ENCODE data around the gene MVB12B.

The MVB12B gene

DNA sequence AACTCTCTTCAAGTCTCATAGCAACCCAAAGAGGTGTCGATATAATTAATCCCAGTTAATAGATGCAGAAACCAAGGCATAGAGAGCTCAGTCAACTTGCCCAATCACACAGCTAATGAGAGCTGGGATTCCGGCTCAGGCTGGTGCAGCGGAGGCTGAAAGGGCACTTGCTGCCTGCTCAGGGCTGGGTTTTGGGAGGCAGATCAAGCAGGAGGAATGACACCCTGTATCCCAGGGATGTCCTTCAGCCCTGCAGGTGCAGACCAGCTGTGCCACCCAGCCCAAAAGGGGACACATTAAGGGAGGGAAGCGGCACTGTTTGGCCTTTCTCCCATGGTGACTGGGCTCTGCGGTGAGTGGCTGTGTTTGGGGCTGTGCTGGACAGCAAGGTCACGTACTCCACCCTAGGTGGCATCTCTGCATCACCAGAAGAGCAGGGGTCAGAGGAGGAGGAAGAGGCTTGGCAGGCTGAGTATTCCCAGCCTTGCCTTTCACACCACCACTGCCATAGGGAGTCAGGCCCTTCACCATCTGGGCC is 124.1 kb downstream of the MVB12B start:
- no peak for DNase-seq (ENCODE audit: low read depth, low spot score)

DNA sequence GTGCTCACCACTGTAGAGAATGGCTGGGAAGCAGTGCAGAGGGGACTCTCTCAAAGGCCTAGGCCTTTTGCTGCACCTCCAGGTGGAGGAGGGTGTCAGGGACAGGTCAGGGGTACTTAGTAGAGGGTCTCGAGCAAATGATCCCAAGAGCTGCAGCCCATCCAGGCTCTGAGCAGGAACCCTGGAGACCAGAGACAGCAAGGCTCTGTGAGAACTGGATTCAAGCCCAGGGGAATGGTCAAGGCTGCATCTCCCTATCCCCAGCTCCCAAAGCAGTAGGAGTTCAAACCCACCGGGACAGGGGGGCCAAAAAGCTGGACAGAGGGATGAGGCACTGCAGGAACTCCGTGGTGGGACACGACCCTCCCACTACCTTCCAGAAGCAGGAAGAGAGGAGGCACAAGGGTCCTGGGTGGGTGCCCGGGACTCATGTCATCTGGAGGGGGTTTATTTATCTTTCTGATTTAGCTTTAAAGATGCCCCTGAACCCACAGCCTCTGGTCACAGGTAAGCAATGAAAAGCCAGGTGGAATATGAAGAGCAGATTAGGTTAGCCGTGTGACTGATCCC is 124.8 kb downstream of the MVB12B start:
- no peak for DNase-seq (ENCODE audit: low read depth, low spot score)

DNA sequence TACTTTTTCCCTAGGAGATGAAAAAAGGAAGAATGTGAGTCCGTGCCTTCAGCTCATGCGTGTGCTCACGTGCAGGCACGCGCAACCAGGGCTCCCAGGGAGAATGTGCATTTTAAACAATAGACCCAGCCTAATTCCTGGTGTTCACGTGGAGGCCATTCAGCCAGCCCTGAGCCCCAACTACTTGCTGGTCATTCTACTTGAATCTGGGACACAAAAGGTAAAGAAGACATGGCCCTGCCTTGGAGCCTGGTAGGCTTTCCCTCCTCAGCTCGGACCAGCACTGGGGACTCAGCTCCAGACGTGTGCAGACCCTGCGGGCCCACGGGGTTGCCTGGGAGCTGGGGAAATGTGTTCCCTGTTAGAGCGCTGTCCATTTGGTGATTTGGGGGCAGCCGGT is 125.5 kb downstream of the MVB12B start:
- DNase-seq (ENCODE audit: low read depth, low spot score): no peak

DNA sequence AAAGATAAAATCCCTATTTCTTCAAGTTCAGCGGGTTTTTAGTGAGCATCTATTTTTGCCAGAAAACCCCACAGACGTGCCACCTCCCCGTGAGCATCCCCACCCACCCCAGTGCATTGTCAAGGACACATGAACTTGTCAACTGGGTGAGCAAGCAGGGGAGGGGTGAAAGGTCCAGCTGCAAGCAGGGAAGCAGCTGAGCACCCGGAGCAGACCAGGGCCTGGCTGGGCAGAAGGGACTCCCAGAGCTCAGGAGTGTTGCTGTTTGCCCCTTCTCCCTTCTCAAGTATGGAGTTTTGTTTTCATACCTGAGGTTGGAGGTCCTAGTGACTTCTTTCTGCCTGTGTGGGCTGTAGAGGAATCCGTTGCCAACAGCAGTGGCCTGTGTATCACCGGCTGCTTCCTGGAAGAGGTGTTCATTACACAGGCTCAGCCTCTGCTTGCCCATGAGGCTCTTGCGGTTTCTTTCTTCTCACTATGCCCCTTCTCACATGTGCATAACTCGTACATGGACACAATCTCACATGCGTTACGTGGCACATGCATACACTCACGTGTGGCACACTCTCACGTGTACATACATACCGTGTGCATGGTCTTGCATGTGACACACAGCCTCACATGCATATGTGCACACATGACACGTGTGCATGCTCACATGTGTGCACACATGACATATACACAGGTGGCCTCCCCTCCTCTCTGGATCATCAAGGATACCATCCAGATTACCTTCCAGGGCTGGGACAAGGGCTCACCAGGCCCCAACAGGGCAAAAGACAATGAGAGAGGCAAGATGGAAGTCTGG is 126.7 kb downstream of the MVB12B start:
- DNase-seq (ENCODE audit: low read depth, low spot score): no peak

DNA sequence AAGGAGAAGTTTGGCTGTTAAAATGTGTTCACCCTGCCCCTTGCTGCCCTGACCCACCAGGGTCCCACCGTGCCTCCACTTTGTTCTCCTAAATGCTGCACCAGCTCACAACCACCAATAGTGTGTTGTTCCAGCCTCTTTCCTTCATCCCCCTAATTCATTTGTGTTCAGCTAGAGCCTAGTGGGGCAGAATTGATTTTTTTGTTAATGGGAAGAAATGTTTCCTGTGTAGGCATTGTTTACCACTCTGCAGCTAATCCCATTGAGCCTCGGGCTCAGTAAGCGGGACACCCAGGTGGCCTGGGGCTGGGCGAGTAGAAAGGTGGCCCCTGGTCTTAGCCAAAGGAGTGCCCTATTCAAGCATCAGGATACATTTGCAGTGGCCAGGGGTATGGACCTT is 127.6 kb downstream of the MVB12B start:
- DNase-seq (ENCODE audit: low read depth, low spot score): no peak

DNA sequence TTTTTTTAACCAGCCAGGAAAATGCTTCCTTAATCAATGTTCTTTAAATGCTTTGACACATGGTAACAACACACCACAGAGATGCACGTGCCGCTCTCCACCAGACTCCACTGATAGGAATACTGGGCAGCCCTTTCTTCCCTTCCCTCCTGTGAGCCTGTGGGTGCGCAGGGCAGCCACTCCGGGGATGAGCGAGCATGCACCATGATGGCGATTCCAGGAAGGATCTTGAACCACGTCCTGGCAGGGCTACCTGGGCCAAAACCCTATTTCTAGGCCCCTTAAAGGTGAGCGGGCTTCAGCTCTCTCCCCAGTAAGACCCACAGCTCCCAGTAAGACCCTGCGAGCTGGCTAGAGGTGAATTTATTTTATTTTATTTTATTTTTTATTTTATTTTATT is 128.2 kb downstream of the MVB12B start:
- DNase-seq (ENCODE audit: low read depth, low spot score): no peak

DNA sequence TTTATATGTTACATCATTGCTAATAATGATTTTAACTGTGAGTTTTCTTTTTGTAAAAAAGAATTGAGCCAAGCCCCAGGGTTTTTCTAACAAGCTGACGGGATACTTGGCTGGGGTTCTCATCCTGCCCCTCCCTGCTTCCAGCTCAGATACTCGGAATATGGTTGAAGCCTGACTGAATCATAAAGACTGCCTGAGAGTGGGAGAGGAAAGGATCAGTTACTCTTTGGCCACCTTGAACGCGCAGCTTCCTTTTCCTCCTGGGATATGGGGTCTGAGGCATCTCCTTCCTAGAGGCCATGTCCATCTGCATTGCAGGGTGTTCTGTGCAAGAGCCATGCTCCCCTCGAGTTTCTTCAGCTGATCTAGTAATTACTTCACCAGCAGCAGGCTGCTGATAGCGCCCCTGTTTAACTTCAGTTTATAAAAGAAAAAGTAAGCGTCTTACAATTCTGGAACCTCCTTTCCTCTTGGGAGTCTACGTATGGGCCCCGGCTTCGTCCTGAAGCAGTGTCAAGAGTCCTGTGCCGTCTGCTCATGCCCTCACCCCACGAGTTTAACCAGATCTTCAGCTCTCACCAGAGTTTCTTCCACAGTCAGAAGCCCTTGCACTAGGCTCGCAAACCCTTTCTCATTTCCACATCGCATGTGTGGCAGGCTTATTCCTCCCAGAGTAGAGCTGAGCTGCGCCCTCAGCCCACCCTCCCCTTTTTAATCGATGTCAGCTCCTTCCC is 130.0 kb downstream of the MVB12B start:
- DNase-seq (ENCODE audit: low read depth, low spot score): peak; percentile 31

DNA sequence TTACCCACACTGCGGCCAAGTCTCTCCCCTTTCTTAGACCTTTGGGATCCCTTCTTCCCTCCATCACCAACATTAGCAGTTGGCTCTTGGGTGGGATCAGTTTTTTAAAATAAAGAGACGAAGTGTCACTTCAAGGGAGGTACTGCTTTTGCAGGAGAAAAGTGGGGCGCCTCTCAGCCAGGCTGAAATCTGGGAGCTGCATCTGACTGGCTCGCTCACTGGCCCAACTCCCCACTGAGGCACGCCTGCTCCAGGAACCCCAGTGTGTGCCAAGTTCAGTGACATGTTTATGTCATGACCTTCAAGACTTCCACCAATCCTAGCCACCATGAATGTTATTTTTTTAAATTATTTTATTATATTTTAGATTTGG is 130.5 kb downstream of the MVB12B start:
- no peak for DNase-seq (ENCODE audit: low read depth, low spot score)

DNA sequence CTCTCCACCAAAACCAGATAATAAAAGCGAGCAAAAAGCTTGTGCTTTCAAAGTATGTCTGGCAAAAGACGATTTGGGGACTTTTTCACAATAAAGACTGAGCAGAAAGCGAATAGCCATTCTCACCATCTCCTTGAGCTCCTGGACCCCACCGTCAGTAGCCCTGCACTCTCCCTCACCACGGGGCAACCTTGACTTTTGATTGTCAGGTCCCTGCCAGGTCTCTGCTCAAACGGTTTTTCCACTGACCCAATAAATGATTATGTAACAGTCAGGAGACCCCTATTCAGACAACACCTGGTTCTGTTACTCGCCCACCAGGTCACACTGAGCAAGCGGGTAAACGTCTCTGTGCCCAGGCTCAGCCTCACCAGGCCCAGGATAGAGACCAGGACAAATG is 131.3 kb downstream of the MVB12B start:
- DNase-seq (ENCODE audit: low read depth, low spot score): no peak

DNA sequence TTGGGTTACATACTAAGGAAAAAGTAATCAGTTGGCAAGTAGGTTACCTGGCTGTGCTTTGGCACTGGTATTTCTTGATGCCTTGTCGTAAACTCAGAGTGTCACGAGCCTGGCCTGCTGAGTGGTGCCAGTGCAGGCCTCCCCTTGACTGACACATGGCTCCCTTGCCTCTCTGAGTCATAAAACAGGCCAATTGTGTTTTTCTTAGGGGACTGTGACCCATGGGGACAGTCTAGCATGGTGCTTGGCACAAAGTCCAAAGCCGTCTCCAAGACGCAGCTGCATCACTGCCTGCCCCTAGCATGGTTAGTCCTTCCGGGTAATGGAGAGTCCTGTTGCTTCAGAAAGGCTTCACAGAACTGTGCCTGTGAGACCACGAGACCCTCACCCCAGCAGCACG is 132.5 kb downstream of the MVB12B start:
- DNase-seq (ENCODE audit: low read depth, low spot score): no peak

DNA sequence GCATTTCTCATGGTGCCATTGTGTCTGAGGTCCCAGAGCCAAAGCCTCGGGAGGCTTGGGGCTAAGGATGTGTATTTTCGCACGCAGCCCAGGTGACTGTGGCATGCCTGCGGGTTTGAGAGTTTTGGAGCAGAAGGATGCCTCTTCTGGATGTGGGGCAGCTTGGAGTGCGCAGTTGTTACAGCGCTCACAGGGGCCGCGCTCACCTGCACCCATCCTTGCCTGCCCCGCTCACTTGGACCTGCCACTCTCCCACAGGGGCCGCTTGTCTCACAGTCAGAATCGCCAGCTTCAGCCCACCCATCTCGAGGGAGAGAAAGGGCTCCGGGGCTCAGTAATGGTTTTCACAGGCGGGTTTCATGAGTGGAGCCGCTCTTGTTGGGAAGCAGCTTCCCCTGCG is 132.9 kb downstream of the MVB12B start:
- no peak for DNase-seq (ENCODE audit: low read depth, low spot score)

DNA sequence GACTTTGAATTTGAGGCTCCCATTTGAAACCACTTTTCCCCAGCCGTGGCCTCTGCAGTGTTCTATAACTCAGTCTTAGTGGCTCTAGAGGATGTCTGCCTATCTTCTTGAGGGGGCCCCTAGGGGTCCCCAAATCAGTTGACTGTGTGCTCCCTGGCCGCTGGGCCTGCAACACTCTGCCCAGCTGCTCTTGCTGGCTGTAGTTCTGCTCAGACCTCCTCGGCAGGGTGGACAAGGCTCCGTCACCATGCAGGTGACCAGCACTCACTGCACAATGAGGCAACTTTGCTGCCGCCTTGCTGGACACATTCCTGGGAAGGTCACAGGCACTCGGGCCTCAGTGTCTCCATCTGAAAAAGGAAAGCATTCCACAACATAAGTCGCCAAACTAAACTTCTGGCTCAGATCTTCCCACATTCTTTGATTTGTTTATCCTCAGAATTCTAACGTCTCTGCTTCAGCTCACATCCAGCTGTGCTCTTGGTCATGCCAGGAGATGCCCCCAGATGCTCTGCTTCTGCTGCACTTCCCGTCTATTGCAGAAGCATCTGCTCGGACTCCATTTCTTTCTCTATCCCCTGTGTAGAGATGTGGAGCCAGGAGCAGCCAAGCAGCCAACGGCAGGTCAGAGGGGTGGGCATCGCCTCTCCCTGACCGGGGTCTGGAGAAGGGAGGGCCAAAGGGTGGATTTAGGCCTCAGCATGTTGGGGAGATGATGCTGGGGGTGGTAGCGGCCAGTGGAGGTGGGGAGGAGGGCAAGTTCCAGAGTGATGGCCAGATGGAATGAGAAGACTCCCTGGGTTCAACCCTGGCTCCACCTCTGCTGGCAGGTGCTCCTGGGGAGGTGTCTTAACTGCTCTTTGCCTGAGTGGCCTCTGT is 133.6 kb downstream of the MVB12B start:
- DNase-seq (ENCODE audit: low read depth, low spot score): no peak

DNA sequence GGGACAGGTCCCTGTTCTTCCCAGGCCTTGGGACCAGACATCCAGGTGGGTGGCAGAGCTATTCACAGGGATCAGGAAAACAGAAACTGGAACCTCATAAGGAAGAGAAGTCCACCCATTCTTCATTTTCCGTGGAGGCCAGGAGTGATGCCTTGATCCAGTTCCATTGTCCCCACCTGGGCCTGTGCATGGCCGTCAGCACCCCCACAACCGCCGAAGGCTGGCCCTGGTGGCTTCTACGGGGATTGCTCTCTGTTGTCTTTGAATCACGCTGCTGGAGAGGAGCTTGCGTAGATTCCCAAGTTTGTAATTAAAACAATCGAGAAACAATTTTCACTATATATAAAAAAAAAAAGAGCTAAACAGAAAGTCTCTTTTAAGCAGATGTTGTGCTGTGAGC is 134.4 kb downstream of the MVB12B start:
- no peak for DNase-seq (ENCODE audit: low read depth, low spot score)

DNA sequence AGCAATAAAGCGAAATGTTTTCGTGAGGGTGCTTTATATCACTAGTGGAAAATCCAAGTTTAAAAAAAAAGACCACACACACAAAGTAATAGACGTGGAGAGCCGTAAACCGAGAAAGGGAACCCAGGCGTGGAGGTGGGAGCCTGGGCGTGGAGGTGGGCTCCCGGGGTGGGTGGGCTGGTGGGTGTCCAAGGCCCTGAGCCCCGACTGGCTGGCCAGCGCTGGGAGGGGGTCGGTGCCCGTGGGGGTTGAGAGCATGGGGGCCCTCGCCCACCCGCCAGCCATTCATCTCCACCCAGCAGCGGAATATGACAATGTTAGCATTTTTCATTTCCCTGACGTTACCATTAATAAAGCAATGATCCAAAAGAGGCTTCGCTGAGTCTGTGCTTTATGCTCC is 135.0 kb downstream of the MVB12B start:
- DNase-seq (ENCODE audit: low read depth, low spot score): no peak

DNA sequence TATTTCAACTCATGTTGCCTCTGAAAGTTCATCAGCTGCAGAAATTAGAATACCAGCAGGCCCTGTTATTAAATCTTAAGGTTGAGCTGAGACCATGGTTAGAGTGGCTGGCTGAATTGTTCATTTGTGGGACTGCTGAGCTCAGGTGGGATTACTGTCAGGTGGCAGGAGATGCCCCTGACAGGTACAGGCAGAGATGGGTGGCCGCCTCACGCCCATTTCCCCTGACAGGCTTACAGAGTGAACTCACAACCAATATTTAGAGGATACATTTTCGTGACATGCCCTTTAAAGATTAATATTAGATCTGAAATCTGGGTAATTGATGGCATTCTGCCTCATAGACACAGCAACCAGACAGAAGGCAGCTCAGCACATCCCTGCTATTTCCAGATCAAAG is 136.0 kb downstream of the MVB12B start:
- no peak for DNase-seq (ENCODE audit: low read depth, low spot score)

DNA sequence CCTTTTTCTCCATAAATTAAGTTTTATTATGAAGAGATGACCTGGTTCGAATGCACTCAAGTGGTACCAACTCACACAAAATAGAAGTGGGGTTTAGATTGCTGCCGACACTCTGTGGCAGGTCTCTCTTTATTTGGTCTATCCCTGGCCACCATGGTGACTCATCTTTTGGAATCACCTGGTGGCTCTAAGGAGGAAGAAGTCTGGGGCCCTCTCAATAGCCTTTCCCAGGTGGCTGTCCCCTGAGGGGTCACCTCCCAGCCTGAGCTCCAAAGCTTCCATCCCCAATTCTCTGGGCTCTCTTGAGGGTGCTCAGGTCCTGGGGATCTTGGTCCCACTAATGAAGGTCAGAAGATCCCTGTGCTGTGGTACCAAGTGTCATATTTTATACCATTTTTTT is 136.8 kb downstream of the MVB12B start:
- DNase-seq (ENCODE audit: low read depth, low spot score): no peak

DNA sequence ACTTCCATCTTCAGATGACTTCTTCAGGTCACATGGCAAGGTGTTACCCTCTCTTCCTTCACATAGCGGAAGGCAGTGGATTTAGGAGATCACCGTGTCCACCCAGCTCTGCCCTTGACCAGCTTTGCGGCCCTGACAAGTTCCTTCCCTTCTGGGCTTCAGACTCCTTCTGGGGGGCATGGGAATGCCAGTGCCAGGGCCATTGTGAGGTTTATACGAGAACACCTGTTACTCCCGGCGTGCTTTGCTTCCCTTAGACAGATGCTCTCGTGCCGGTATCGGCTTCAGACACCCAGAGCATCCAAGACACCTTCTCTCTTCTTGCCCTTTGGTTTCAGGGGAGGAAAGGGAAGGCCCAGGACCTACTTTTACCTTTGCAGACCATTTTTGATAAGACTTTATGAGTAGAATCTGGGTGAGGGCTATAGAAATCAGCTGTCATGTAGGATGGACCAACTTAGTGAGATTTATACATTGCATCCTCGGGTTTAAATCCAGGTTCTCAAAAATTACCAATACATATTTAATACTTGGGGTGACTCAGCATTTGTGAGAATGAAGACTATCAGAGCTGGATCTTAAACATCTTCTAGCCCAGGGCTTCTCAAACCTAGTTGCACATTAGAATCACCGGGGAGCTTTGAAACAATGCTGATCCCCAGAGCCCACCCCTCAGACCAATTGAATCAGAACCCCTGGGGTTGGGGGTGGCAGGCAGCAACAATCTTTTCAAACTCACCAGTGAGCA is 138.2 kb downstream of the MVB12B start:
- DNase-seq (ENCODE audit: low read depth, low spot score): no peak

DNA sequence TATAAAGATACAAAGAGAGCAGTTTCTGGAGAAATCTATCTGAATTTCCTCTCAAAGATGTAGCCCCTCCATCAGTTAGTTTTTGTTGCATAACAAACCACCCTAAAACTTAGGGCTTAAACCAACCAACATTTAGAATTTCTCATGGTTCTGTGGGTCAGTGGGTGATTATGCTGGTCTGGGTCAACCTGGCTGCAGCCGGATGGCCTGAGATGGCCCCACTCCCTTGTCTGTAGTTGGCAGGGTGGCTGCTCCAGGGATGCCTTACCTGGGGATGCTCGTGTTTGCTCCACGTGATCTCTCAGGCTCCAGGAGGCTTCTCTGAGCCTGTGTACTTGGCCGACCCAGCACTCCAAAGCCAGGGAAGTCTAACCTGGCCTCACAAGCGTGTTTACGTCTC is 139.3 kb downstream of the MVB12B start:
- no peak for DNase-seq (ENCODE audit: low read depth, low spot score)

DNA sequence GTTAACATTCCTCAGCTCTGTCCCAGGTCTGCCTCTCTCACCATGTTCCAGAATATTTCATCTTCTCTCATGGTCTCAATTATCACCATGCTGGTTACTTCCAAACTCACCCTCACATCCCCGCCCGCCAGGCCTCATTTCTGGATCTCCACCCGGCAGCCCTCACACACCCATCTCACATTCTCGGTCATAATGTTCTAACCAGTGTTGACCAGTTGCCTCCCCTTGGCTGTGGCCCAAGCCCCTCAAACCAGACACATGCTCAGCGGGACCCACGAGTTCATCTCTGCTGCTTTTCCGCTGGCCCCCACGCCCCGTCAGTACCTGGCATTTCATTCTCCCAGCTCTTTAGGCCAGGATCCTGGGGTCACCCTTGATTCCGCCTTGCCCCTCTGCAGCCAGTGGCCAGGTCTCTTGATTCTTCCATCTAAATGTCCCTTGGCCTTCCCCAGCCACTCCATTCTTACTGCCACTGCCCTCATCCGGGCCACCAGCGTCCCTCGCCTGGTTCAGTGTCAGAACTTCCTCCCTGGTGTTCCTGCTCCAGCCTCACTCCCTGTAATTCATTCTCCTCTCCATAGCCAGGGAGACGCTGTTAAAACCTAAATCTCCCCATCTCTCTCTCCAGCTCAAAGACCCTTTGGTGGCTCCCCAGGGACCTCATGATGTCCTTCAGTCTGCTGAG is 141.7 kb downstream of the MVB12B start:
- DNase-seq (ENCODE audit: low read depth, low spot score): no peak

DNA sequence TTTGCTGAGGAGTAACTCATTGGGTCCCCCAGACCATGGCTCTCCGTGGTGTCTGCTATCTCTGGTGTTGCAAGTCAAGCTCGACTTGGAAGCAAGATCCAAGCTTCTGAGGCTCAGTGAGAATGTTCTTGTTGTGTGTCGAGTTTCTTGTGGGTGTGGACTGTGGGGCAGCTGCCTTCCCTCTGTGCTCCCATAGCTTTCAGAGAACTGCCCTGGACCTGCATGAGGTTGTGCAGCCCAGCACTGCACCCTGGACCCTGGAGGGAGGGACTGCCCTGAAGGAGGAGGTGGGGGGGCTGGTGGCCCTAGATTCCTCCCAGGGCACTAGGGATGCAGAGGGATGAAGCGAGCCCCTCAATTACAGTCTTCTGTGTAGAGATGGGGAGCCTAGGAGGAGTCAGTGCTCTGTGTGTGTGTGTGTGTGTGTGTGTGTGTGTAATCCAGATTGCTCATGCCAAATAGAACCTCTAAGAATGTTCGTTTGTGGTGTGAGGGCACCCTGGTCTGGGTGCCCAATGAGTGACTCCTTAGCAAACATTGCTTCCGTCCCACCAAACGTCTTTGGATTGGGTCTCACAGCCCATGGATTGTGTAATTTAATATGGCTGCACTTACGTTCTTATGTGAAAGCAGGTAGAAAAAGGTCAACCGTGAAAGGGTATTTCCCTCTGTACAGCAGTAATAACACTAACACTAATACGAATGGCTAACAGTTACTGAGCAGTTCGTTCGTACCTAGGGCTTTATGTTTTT is 143.8 kb downstream of the MVB12B start:
- DNase-seq (ENCODE audit: low read depth, low spot score): no peak
